ENCODE results near the gene SLC7A7.

DNA sequence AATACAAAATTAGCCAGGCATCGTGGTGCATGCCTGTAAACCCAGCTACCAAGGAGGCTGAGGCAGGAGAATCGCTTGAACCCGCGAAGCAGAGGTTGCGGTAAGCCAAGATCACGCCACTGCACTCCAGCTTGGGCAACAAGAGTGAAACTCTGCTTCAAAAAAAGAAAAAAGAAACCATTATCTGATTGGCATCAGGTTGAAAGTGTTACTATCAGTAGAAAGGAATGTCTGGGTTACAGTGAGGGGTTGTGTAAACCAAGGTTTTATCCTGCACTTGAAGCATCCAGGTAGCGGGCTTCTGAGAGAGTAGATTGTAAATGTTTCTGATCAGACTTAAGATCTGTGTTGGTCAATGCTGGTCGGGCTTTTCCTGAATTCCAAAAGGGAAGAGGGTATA is 62.8 kb downstream of the SLC7A7 start:
- TF ChIP-seq CTCF (IDR thresholded peaks at IDR 0.05): no peak
- no peak for TF ChIP-seq POLR2A (IDR thresholded peaks at IDR 0.05)
